Loucy (cell line): ENCODE results near the gene ISLR2.

Experiments
- EZH2phosphoT487 ChIP-seq: fragments of 200-600 bp; IDR thresholded peaks from 2 replicates; pipeline ENCODE4 v1.6.1; 2018; ENCODE audit warnings: antibody characterized with exemption, mild to moderate bottlenecking, moderate library complexity, borderline replicate concordance
- TF ChIP-seq, protein P1 (sequence below): fragments of 200-600 bp; sonication (generic); conservative IDR thresholded peaks from 2 replicates; pipeline ENCODE4 v1.5.1; 2014; ENCODE audit warnings: mild to moderate bottlenecking, antibody characterized with exemption, low read length

DNA sequence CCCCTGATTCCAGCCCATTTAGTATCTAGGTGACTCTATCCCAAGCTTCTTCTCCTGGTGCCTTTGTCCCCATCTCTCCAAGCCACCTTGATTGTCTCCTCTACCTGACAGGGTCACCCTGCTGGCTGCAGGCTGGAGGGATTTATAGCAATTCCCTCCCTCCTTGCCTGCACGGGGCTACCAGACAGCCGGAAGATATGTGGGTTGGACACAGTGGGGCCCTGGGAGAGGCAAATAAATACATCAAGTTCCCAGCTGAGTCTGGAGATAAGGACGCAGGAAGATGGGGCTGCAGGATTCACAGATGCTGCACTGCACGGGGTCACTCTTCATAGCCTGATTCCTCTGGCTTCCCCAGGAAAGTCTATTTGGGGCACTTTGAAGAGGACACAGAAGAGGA is 9.3 kb upstream of the ISLR2 start:
- TF ChIP-seq, protein P1, sequence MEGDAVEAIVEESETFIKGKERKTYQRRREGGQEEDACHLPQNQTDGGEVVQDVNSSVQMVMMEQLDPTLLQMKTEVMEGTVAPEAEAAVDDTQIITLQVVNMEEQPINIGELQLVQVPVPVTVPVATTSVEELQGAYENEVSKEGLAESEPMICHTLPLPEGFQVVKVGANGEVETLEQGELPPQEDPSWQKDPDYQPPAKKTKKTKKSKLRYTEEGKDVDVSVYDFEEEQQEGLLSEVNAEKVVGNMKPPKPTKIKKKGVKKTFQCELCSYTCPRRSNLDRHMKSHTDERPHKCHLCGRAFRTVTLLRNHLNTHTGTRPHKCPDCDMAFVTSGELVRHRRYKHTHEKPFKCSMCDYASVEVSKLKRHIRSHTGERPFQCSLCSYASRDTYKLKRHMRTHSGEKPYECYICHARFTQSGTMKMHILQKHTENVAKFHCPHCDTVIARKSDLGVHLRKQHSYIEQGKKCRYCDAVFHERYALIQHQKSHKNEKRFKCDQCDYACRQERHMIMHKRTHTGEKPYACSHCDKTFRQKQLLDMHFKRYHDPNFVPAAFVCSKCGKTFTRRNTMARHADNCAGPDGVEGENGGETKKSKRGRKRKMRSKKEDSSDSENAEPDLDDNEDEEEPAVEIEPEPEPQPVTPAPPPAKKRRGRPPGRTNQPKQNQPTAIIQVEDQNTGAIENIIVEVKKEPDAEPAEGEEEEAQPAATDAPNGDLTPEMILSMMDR = no peak
- no peak for TF ChIP-seq EZH2phosphoT487
